Astrocyte (in vitro differentiated cells and primary cell): ENCODE data around the gene CCN5. TPM values are rescaled to one million over a fixed set of nuclear protein-coding genes. Genes with fewer than 3 reads are reported as not detected.
A peak's percentile ranks its signal among the peaks of the same experiment; 100 is the strongest.

Experiments
- DNase-seq: peaks from one replicate; pipeline ENCODE4 v3.0.0-alpha.2; 2010; ENCODE audit warnings: low read depth
- FAIRE-seq: peaks from 2 replicates; lab custom pipeline; 2011; peaks lifted over from hg19 to GRCh38; lab: Jason Lieb, UNC
- H2AFZ ChIP-seq: 2 replicates; pipeline ENCODE4 v1.6.0; 2012; ENCODE audit warnings: low read depth, low read length, inconsistent platforms
- H3K27ac ChIP-seq: 2 replicates; pipeline ENCODE4 v1.5.1; 2011; ENCODE audit warnings: low read depth, low read length, inconsistent platforms
- H3K27me3 ChIP-seq: 2 replicates; pipeline ENCODE4 v1.6.0; 2011; ENCODE audit warnings: low read length, inconsistent platforms; ENCODE audit not compliant: insufficient read depth
- H3K36me3 ChIP-seq: 2 replicates; pipeline ENCODE4 v1.5.1; 2011; ENCODE audit warnings: low read length, inconsistent platforms; ENCODE audit not compliant: insufficient read depth
- H3K4me1 ChIP-seq: 2 replicates; pipeline ENCODE4 v1.5.1; 2011; ENCODE audit warnings: low read length, inconsistent platforms; ENCODE audit not compliant: insufficient read depth
- H3K4me2 ChIP-seq: 2 replicates; pipeline ENCODE4 v1.6.0; 2012; ENCODE audit warnings: low read length, inconsistent platforms
- H3K4me3 ChIP-seq: 2 replicates; pipeline ENCODE4 v1.5.1; 2011; ENCODE audit warnings: low read depth, mild to moderate bottlenecking, low read length, inconsistent platforms; ENCODE audit not compliant: insufficient read depth
- H3K79me2 ChIP-seq: 2 replicates; pipeline ENCODE4 v1.6.0; 2012; ENCODE audit warnings: mild to moderate bottlenecking, low read length, inconsistent platforms; ENCODE audit not compliant: insufficient read depth
- H3K9ac ChIP-seq: 2 replicates; pipeline ENCODE4 v1.6.0; 2012; ENCODE audit warnings: mild to moderate bottlenecking, low read length, inconsistent platforms
- H3K9me3 ChIP-seq: 2 replicates; pipeline ENCODE4 v1.5.1; 2012; ENCODE audit warnings: low read depth, mild to moderate bottlenecking, low read length, inconsistent platforms; ENCODE audit not compliant: insufficient read depth
- H4K20me1 ChIP-seq: 2 replicates; pipeline ENCODE4 v1.6.0; 2012; ENCODE audit warnings: low read length, inconsistent platforms; ENCODE audit not compliant: insufficient read depth
- H3K27ac Mint-ChIP-seq: one replicate; pipeline ENCODE4 v1.8.0; 2021; ENCODE audit warnings: mild to moderate bottlenecking, mixed read lengths; ENCODE audit not compliant: unreplicated experiment
- H3K27me3 Mint-ChIP-seq: one replicate; pipeline ENCODE4 v1.8.0; 2021; ENCODE audit warnings: low read depth, mixed read lengths; ENCODE audit not compliant: unreplicated experiment
- H3K36me3 Mint-ChIP-seq: one replicate; pipeline ENCODE4 v1.8.0; 2021; ENCODE audit warnings: low read depth, mixed read lengths; ENCODE audit not compliant: unreplicated experiment
- H3K4me1 Mint-ChIP-seq: one replicate; pipeline ENCODE4 v1.8.0; 2021; ENCODE audit warnings: low read depth, mixed read lengths; ENCODE audit not compliant: unreplicated experiment
- H3K4me3 Mint-ChIP-seq: one replicate; pipeline ENCODE4 v1.8.0; 2021; ENCODE audit warnings: mild to moderate bottlenecking, moderate library complexity, mixed read lengths; ENCODE audit not compliant: unreplicated experiment
- H3K9me3 Mint-ChIP-seq: one replicate; pipeline ENCODE4 v1.8.0; 2021; ENCODE audit warnings: mild to moderate bottlenecking, mixed read lengths; ENCODE audit not compliant: unreplicated experiment
- CTCF ChIP-seq: IDR thresholded peaks from 2 replicates; pipeline ENCODE4 v1.5.1; 2011; ENCODE audit warnings: low read depth, mild to moderate bottlenecking, inconsistent platforms, low read length, moderate library complexity; ENCODE audit not compliant: insufficient read depth
- EZH2 ChIP-seq: IDR thresholded peaks from 2 replicates; pipeline ENCODE4 v1.6.1; 2012; ENCODE audit warnings: mild to moderate bottlenecking, low read length, inconsistent platforms; ENCODE audit not compliant: insufficient read depth
- total RNA-seq: library from RNA; stranded (reverse); gene quantifications from 2 replicates; pipeline ENCODE4 v1.2.1, GENCODE V29; 2021

Gene CCN5
- total RNA-seq, 1 donor from 2014 or later = not detected

- peak overlapping the region; percentile 70 for H3K4me3 Mint-ChIP-seq
- H3K4me3 ChIP-seq = no peak overlapping the region
- H3K27me3 ChIP-seq = peaks cover 35% of the 10 kb centered on the region
- no peak overlapping the region for H3K9ac ChIP-seq
- no peak overlapping the region for H3K4me2 ChIP-seq
- no peaks in the 10 kb centered on the region for H3K4me1 ChIP-seq
- TF ChIP-seq EZH2 = no peak
- no peak for TF ChIP-seq CTCF
- no peak overlapping the region for H3K27ac Mint-ChIP-seq
- H3K27me3 Mint-ChIP-seq = peaks cover 24% of the 10 kb centered on the region
- no peaks in the 10 kb centered on the region for H3K36me3 ChIP-seq
- no peak overlapping the region for H2AFZ ChIP-seq
- DNase-seq = peak; percentile 56
- no peaks in the 10 kb centered on the region for H4K20me1 ChIP-seq
- H3K36me3 Mint-ChIP-seq = peaks cover 4% of the 10 kb centered on the region
- no peak overlapping the region for H3K27ac ChIP-seq
- H3K9me3 ChIP-seq = no peaks in the 10 kb centered on the region
- FAIRE-seq = no peak
- peaks cover 16% of the 10 kb centered on the region for H3K4me1 Mint-ChIP-seq
- H3K79me2 ChIP-seq = no peaks in the 10 kb centered on the region
- H3K9me3 Mint-ChIP-seq = peaks cover 8% of the 10 kb centered on the region
Observed at GRCh38 chr20:44738813-44739477, 23.8 kb downstream of the CCN5 start.

GRCh38 chr20:44739942-44740341 lies 24.8 kb downstream of the CCN5 start:
- Histone ChIP-seq H4K20me1 (no peaks in the 10 kb centered on the region), H3K4me3 (no peak overlapping the region), H3K9ac (no peak overlapping the region), H3K9me3 (no peaks in the 10 kb centered on the region), H3K79me2 (no peaks in the 10 kb centered on the region), H3K36me3 (no peaks in the 10 kb centered on the region), H3K4me2 (no peak overlapping the region), H3K27ac (no peak overlapping the region), H3K27me3 (peaks cover 39% of the 10 kb centered on the region), H2AFZ (no peak overlapping the region), H3K4me1 (no peaks in the 10 kb centered on the region)
- FAIRE-seq (no peak), DNase-seq (no peak)
- Mint-ChIP-seq H3K4me3 (no peak overlapping the region), H3K27me3 (peaks cover 34% of the 10 kb centered on the region), H3K36me3 (peaks cover 4% of the 10 kb centered on the region), H3K9me3 (peaks cover 8% of the 10 kb centered on the region), H3K4me1 (peaks cover 14% of the 10 kb centered on the region), H3K27ac (no peak overlapping the region)
- TF ChIP-seq CTCF = no peak
- no peak for TF ChIP-seq EZH2
